ENCODE results near the gene CCDC13.

The CCDC13 gene

DNA sequence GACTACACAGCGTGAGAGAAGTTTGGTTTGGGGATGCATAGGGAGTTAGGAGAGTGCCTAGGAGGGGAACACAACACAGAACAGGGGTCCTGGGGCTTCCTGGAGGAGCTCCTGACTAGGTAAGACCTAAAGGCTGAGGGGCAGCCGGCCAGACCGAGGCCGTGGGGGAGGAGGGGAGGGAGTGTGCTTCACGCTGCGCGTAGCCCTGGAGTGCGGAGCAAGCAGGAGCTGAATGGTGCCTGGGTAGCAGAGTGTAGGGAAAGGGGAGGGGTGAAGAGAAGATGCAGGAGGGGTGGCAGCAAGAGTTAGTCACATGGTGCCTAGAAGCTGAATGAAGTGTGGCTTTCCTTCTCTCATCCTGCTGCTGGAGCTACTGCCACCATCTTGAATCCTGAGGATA is 38.0 kb downstream of the CCDC13 start:
- DNase-seq (ENCODE audit: insufficient read length, low spot score) (no peak), FAIRE-seq (no peak)

DNA sequence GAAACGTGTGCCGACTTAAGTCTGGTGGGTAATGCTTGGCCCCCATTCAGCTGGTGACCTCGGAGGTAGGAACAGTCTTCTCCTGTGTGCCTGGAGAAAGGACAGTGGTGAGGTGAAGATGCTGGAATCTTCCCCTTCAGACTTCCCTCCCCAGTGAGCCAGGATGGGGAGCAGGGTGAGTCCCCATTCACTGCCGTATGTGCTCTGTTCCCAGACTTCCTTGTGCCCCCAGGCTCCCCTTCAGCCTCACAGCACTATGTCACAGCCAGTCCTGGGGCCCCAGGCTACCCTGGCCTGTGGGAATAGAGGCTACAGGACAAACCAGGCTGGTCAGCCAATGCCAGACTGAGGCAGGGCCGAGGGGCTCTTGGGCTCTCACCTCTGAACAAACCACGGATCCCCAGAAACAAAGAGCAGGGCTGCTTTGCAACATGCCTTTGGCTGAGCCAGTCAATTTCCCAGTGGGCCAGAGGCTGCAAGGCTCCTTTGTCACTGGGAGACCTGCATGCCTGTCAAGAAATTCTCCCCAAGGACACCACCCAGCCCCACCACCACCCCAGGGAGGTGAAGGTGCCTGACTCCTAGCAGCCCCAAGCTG is 38.7 kb downstream of the CCDC13 start:
- FAIRE-seq, result no peak
- no peak for DNase-seq (ENCODE audit: insufficient read length, low spot score)

DNA sequence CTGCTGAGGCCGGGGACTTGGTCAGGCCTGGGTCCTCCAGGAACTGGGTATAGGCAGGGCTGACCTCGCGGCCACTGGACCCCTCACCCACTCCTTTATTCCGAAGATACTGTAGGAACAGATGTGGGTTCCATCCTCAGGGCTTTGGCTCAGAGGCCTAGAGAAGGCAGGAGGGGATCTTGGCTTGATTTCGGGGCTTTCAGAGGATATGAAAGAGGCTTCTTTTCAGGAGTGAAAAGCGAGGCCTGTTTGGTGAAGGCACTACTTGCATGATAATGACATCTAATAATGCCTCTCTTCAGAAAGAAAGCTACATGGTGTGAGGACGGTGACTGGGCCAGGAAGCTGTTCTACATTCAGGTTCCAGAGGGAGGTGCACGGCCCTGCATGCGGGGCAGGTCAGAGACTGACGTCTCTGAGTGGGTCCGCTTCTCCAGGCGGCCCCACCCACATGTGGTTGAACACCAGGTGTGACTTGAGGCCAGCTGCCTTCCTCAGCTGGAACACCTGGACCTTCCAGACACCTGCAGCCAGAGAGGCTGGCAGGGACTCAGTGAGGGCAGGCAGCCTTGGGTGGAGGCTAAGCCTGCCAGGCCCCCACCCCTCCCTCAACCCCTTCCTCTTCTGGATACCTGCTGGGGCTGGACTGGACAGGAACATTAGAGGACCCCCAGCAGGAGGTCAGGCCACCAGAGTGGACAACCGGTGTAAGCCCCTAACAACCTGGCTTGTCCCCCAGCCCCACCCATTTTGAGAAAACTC is 39.4 kb downstream of the CCDC13 start:
- no peak for FAIRE-seq
- DNase-seq (ENCODE audit: insufficient read length, low spot score), result no peak

DNA sequence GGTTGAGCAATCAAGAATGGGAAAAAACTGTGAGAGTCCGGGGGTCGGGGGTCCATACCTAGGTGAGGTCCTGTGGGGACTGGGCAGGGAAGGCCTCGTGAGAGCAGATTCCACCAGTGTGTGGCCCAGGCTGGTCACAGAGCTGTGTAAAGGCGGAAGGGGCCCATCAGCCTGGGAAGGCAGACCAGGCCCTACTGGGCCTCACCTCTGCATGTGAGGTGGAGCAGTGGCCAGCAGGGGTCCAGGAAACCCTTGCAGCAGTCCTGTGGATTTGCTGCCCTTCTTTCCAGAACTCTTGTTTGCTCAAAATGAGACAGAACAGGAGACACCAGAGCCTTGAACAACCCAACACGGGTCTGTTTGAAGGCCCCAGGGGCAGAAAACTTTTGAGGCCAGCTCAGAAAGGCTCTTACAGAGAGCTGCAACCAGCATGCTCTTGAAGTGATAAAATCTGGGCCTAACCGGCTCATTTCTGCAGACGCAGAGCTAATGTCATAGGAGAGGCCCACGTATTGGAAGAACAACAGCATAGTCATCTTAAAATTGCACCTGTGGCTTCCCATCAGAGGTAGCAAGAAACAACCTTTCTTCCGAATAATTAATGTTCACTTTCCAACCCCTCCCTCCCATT is 40.1 kb downstream of the CCDC13 start:
- DNase-seq (ENCODE audit: insufficient read length, low spot score) (no peak), FAIRE-seq (no peak)

DNA sequence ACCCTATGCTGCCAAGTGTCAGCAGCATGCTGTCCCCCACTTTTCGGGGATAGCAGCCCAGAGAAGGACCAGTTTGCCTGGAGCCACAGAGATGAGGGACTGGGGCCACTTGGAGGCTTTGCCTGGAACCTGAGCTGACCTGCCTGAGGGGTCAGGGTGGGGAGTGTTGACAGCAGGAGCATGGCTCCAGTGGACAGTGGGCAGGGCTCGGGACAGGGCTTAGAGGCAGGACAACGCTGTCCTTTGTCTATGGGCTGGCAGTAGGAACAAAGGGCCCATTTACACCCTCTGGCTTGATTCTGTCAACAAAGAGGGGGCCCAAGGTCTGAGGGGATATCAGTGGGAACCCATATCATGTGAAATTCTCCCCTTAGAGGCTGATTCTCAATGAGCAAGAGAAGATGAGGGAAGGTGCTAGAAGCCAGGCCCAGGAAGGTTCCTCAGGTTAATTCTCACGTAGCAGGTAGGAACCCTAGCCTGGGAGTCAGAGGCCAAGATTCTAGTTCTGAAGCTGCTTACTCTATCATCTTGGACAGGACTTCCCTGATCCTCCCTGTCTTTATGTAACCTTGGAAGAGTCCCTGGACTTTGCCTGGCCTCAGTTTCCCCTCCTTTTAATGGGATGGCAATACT is 40.7 kb downstream of the CCDC13 start:
- no peak for DNase-seq (ENCODE audit: insufficient read length, low spot score)
- no peak for FAIRE-seq

DNA sequence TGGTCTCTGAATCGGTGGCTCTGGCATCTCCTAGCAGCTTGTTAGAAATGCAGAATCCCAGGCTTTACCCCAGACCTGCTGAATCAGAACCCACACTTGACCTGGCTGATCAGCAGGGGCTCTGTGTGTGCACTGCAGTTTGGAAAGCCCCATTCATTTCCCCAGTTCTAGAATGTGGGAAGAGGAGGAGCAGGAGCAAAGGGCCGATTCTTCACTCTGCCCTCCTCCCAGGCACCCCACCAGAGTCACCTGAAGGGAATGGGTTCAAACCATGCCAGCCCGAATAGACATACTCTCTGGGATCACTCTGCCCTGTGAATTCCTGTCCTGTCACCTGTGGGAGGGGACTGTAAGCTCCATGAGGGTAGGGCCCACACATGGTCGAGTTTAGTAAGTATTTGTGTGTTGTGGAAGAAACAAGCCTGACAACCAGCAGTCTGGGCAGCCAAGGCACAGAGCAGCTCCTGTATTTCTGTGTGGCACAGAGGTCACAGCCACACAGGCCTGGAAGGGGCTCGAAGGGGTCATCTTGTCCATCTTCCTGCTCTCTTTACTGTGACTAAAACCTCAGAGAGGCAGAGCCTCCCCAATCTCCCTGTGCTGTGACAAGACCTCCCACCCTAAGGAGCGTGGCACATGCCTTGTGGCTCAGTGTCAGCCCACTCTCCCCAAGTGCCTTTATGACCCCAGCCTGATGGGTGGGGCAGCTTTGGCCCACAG is 41.4 kb downstream of the CCDC13 start:
- DNase-seq (ENCODE audit: insufficient read length, low spot score) (no peak), FAIRE-seq (no peak)

DNA sequence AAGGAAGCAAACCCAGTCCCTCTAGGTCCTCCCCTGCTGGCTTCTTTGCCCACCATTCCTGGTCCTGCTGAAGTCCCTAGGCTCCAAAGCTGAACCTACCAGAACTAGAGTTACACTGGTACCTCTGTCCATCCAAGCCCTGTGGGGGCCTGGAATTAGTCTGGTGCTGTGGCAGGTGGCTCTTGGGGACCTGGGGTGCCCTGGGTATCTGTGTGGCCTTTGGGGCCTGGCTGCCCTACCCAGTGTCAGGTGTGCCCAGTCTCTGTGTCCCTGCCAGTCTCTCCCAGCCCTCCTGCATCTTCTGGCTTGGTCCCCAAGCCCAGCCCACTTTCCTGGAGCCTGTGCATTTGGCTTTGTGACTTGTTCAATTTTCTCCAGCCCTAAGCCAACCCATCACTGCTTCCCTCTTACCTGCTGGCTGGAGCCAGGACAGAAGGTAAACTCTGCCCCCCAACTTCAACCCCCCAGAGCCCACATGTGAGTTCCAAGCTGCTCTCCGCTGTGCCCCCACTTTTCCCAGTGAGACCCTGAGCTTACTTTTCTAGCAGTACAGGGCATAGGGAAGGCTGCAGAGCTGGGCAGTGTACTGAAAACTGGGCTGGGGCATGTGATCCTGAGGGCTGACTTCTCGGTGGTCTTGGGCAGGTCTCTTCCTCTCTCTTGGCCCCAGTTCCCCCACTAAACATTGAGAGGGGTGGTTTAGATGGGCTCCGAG is 42.2 kb downstream of the CCDC13 start:
- FAIRE-seq (no peak), DNase-seq (ENCODE audit: insufficient read length, low spot score) (no peak)

DNA sequence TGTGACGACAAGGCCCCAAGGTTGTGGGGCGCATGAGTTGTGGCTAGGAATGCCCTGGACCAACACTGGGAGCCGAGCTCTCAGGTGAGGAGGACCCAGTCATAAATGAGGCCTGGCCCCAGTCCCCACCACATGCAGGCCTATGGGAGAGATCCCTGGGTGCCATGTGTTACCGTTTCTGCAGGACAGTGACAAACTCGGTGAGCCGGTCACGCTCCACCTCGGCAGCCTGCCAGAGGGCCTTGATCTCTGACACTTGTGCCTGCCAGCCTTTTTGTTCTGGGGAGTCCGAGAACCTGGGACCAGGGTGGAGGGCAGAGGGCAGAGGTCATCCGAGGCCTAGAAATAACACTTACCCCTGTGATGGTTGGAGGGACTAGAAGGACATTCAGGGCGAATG is 42.8 kb downstream of the CCDC13 start:
- FAIRE-seq, result no peak
- no peak for DNase-seq (ENCODE audit: insufficient read length, low spot score)

DNA sequence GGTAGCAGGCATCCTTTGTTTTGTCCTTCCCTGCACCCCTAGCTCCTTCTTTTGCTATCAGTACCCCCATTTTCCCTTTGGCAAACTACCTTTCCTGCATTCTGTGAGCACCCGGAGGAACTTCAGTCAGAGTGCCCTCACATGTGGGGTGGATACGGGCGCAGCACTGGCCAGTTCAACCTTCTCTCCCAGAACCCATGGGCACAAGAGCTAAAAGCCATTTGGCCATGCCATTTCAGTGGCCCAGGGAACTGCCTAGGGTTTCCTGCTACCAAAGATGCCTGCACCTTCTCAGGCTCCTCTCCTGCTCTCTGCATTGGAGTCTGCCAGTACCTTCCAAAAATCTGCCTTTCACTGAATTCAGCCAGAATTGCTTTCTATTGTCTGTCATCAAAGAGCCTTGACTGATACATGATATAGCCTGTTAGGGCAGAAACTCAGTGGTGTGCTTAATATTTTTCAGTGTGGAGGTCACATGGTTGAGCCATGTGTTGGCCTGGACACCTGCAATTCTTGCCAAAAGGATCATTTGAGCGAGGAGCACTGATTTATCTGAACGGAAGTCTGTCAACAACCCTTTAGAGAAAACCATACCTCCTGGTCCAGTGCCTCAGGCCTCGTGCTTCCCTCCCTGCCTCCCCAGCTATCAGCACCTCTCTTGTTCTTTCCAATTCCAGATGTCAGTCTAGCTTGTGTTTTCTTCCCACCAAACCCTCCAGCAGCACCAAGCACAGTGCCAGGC is 43.5 kb downstream of the CCDC13 start:
- DNase-seq (ENCODE audit: insufficient read length, low spot score), result no peak

DNA sequence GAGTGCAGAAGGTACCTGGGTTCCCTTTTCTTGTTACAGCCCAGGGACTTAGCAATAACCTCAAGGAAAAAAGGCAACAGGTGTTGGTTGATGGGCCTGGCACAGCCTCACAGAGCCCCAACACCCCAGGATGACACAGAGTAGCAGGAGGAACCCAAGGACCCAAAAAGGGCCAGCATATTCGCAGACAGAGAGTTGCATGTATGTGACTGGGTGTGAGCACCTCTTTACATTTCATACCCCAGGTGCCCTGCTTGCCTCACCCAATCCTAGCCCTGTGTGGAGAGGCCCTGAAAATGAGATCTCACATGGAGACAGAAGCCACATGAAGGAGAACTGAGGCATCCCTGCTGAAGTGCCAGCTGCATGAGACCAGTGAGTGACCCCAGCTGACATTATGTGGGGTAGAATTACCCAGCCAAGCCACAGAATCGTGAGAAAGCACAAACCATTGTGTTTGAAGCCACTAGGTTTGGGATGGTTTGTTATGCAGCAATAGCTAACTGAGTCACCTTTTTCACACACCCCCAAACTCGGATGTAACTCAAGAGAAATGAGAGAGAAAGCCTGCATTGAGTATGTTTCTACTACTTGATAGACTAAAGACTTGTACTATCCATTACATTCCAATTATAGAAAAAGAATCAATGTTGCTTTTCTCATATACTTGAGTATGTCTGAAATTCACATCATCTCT is 44.2 kb downstream of the CCDC13 start:
- DNase-seq (ENCODE audit: insufficient read length, low spot score), result no peak
- no peak for FAIRE-seq

More for the DNA sequence above, 43.5 kb downstream of the CCDC13 start:
- FAIRE-seq, result no peak

DNA sequence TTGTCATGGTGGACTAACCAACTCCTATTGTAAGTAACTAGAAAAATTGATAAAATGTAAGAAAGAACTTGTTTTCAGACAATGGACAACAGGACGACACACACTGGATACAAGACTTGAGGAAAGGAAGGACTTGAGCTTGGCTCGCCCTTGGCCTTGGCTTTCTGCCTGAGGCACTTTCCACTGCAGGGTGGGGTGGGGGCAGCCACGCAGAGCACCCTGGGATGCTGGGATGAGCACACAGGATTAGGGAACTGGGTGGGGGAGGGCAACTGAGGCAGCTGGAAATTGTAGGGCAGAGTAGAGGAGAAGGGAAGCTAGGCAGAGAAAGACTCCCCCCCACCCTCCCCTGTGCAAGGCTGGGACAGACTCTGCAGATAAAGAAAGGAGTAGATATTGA is 45.0 kb downstream of the CCDC13 start:
- no peak for DNase-seq (ENCODE audit: insufficient read length, low spot score)
- FAIRE-seq, result no peak

DNA sequence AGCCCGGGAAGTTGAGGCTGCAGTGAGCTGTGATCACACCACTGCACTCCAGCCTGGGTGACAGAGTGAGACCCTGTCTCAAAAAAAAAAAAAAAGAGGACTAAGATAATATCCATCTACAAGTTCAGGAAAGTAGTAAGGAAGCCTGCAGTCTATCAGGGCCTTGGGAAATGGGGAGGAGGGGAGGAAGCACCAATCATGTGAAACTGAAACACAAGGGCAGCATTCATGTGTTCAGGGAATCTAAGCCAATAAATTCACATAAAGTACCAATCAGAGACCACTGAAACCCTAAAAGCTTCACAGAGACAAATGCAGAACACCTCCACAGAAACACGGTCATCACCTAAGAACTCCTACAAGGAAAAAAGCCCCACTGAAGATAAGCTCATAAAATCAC is 47.6 kb downstream of the CCDC13 start:
- FAIRE-seq (no peak), DNase-seq (ENCODE audit: insufficient read length, low spot score) (no peak)

DNA sequence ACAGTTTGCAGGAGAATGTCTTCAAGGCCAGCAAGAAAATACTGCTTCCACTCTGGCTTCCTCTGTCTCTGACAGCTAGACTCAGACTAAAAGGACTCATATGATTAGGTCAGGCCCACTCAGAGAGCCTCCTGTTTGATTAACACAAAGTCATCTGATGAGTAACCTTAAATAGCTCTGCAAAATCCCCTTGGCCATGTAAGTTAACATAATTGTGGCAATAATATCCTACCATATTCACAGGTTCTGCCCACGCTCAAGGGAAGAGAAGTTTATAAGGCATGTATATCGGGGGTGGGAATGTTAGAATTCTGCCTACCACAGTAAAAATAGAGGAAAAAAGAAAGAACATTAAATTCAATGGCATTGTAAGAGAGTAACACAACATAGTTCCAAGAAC is 49.8 kb downstream of the CCDC13 start:
- no peak for FAIRE-seq
- DNase-seq (ENCODE audit: insufficient read length, low spot score), result no peak

All from GM19239 (cell line).